Retina (tissue), 1 donor: Measurements from ENCODE around the gene MAP3K14.

ENCODE experiments used
- DNase-seq: peaks from one replicate; pipeline ENCODE4 v3.0.0-alpha.2; 2016

Gene MAP3K14

GRCh38 chr17:45218895-45219661, 97.7 kb downstream of the MAP3K14 start:
- DNase-seq, result peak; percentile 87
